NCI-H774 (cell line): ENCODE measurements around the gene KRT7.

Source experiments
- DNase-seq: peaks from one replicate; lab custom pipeline; 2025; lab: John Stamatoyannopoulos, UW

KRT7 gene

DNA sequence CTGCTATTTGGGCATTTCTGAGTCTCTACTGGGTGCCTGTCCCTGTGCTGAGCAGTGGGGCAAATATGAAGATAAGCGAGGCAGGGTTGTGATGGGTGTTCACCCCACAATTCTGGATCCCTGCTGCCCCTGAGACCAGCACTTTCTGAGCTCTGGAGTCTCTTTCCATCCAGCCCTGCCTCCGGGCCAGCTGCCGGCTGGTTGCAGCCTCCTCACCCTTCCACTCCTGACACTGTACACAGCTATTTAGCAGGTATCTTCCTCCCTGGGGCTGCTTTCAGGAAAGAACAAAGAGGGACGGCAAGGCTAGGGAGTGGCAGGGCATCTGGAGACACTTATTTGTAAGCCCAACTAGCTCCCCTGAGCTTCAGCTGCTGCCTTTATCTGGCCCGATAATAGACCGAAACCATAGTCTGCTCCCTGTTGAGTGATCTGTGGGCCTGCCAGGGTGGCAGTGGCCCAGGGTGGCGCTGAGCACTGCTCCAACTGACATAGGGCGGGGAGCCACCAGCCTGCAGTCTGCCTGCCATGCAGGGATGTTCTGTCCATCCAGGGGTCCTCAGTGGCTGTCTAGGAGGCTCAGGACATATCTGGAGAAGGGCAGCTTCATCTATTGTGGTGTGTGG is 33.6 kb upstream of the KRT7 start:
- no peak for DNase-seq

DNA sequence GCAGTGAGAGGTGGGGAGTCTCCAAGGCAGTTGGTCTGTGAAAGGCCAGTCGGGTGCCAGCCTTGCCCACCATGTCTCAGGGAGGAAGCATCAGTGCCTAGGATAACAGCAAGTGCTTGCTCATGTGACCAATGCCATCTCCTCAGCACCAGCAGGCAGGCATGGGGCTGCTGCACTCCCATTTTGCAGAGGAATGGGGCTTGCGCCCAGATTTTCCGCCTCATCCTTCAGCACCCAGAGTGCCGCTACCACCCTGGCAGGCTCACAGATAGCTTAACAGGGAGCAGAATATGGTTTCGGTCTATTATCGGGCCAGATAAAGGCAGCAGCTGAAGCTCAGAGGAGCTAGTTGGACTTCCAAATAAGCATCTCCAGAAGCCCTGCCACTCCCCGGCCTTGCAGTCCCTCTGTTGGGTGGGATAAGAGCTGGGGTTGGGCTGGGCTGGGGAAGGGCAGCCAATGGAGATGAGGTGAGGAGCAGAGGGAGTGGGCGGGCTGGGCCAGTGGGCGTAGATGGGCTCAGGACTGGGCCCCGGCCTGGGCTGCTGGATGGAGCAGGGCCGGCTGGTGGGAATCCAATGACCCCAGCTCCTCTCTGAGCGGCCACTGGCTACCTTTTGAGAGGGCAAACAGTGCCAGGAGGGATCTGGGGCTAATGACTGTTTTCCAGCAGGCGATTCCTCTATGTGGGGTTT is 32.8 kb upstream of the KRT7 start:
- no peak for DNase-seq

DNA sequence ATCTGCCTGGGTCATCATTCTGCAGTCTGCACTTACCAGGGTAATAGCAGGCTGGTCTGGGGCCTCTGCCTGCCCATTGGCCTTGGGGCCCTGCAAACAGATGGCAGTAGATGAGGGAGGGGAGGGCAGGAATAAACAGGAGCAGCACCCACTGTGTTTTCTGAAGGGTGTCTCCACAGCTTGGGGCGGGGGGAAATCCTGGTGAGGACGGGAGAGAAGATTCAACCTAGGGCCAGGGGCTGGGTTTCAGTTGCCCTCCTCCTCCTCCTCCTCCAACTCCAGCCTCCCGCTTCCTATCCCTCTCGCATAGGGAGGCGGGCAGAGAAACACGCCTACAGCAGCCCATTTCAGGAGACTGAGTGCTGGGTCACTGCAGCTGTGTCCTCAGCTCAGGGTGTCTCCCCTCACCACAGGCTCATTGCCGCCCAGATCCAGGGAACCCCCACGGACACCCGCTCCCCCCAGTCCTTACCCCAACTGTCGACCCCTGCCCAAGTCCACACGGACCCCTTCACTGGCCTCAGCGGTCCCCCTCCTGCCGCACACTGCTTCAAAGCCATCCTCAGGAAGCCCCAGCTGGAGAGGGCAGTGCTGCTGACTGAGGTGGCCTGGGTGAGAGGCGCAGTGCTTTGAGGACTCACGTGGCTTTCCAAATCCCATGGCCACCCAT is 32.1 kb upstream of the KRT7 start:
- no peak for DNase-seq

DNA sequence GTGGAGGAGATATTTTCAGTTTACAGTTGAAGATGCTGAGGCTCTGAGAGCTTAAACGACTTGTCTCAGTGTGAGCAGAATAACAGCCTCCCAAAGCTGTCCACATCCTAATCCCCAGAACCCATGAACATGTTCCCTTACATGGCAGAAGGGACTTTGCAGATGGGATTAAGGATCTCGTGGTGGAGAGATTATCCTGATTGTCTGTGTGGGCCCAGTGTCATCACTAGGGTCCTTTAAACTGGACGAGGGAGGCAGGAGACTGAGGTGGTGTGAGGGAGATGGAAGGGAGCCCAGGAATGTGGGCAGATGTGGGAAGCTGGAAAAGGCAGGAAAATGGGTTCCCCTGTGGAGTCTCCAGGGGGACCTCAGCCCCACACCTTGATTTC is 31.6 kb upstream of the KRT7 start:
- no peak for DNase-seq

DNA sequence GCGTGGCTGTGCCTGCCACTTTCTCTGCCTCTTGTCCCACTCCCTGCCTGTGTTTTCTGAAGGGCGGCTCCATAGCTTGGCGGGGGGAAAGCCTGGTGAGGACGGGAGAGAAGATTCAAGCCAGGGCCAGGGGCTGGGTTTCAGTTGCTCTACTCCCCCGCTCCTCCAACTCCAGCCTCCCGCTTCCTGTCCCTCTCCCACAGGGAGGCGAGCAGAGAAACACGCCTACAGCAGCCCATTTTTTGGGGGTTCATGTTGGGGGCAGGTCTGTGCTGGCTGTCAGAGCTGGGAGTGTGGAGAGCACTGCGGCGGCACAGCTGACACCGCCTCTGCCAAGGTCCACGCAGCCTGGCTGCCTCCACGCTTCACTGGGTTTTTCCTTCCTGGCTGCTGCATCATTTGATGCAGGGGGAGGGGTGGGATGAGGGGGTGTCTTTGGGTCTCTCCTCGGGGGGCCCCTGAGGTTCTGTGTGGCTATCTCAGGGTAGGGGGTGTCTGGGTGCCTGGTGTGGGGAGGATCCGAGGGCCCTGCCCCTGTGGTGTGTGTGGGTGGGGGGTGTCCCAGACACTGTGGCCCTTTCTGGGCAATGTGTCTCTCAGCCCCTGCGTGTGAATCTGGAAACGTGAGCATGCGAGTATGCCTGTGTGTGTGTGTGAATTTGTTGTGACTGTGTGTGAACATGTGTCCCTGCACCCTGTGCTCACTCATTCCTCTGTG is 30.5 kb upstream of the KRT7 start:
- no peak for DNase-seq

DNA sequence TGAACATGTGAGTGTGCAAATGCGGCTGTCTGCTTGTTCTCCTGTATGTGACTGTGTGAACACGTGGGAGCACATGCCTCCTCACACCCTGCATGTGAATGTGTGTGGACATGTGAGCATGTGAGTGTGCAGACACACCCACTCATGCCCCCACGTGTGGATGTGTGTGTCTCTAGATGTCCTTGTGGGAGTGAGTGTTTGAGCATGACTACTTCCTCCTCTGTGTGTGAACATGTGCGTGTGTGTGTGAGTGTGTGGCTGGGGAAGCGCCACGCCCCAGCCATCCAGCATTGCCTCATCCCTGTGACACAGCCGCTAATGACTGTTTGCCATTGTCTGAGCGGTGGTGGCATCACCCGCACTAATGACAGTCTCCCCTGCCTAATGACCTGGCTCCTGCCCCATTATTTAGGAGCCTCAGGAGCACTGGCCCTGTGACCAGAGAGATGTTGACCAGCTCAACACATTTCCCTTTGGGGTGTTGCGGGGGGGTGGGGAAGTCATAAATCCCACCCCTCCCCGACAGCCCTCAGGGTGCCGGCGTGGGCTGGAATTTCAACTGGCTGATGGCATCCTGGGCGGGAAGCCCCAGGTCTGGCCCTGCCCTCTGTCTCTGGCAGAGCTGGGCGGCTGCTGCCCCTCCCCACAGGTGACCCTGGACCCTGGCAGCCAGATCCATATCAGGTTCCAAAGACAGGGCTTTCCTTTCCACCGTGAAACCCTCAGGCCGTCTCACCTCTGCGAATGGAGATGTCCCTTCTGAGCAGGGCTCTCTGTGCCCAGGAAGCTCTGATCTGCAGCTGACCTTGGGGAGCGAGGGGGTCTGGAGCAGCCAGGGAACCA is 29.7 kb upstream of the KRT7 start:
- DNase-seq, result peak; percentile 90

DNA sequence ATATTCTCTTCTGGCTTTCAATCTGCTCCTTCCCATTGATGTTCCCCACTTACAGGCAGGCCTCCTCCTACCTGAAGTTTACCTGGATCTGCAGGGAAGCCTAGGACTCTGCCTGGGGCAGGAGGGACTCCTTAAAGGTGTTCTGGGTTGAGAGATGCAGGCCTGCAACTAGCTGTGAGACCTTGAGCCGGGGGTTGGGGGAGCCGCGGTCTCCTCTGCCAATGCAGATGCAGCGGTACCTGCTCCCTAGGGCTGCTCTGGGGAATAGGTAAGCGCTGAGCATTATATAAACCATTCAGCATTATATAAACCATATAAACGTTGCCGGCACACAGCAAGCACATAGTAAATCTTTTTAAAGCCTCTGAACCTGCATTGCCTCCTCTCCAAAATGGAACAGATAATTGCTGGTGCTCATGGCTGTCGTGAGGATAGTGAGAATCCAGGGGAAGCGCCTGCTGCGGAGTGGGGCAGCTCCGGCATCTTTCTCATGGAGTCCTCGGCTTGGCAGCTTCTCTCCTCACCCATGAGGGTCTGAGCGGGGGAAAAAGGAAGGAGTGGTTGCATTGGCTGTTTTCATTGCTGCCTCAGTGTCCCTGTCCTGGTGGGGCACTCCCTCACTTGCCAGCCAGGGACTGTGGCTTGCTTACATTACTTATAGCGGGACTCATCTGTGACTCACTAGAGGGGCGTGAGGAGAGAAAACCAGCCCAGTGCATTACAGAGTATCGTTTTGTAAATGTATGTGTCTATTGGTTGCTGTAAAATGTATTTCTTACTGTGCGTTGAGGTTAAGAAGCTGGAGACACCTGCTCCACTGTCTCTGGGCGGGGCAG is 28.7 kb upstream of the KRT7 start:
- DNase-seq, result no peak

DNA sequence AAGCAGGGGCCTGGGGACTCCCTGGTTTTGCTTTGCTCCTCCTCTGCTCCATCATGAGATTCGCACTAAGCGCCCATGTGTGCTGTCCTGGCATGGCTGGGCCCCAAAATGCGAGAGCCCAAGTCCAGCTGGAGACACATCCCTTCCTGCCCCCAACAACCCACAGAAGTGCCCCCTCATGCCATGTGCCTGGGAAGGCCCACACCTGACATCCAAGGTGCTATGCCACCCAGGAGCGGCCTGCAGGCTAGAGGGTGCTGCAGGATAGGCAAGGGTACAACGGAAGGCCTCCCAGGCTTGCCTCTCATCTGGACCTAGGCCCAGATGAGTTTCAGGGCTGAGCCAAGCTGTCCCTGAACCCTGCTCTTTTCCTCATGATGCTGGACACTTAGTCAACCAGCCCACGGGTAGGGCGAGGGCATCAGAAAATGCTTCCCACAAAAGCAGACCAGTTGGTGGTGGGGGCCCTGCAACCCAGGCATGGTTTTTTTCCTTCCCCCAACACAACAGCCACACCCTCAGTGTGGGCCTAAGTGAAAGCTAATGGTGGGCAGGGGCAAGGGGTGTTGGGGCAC is 28.0 kb upstream of the KRT7 start:
- no peak for DNase-seq

DNA sequence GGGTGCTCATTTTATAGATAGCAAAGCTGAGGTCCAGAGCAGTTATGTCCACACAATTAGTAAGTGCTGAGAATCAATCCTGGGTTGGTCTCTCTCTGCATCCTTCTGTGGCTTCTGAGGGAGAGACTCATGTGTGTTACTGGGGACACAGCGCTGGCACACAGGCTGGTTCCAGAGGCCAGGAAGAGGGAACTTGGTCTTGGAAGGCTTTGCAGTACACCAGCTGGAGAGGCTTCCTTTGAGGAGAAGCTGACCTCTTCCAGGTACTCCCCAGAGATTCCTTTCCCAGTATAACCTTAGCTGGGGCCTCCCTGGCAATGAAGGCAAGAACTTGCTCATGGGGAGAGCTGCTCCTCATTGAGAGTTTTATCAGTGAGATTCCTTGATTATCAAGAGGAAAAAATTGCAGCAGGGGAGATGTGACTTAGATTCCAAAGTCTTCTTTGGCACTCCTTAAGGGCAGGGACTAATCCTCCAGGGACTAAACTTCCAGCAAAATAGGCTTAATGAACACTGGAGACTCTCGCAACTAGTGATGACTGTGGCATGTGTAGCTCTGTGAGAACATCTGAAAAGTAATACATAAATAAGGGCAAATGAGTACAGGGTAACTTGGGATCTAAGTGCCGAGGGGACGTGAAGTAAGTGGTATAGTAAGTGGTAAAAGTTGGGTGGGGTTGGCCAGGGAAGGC is 27.3 kb upstream of the KRT7 start:
- DNase-seq, result no peak

DNA sequence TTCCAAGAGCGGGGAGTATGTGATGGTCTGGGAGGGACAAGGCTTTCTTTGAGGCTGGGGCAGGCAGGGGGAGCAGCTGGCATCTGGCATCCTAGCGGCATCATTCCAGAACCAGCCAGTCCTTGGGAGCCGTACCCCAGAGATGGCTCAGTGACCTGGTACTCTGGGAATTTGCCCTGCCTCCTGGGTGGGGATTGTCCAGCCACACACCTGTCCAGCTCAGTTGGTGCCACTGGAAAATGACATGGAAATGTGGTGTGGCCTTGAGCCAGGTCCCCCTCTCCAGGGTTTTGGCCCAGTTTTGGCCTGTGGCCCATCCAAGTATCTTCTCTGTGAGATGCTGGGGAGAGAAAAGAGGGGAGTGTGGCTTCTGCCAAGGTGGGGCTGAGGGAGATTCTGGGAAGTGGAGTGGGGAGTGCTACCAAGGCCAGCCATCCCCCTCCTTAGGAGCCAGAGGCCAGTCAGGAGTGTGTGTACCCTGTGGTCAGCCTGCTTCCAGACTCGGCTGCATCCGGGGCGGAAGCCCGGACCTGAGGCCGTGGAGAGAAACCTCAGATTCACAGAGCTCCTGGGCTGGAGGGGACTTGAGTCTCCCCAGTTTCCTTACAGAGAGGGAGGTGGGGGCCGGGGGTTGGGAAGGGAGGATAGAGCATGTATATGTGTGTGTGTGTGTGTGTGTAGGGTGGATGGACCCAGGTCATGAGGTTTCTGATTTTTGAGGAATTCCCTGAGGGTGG is 26.6 kb upstream of the KRT7 start:
- no peak for DNase-seq

DNA sequence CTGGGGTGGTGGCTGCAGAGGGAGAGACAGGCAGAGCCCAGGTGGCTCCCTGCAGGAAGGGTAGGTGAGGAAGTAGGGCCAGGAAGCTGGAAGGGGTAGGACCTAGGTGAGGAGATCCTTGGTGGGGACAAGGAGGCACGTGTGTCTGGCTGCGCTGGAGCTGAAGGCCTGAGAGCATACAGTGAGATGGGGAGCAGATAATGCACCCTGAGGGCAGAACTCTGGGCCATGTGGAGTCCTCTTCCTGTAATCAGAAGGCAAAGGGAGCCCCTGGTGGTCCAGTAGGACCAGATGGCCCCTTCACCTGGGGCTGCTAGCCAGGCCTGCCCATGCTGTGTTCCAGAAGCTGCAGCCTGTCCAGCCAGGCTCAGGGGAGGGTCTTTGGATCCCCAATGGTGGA is 25.9 kb upstream of the KRT7 start:
- no peak for DNase-seq

DNA sequence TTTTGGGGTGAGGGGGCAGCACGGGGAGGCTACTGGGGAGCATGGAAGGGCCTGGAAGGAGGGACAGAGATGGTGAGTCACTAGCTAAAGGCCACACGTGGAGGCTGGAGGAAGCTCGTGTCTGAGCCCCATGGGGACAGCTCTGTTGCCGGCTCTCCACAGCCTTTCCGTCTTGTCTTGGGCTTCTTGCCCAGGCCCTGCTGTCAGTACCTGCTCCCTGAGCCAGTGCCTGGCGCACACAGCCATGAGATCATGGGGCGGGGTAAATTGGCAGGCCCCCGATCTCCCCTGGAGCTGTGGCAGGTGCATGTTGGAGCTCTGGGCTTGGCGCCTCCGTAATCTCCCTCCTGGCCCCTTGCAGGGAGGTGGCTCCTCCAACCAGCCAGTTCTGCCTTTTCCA is 25.1 kb upstream of the KRT7 start:
- peak; percentile 72 for DNase-seq

DNA sequence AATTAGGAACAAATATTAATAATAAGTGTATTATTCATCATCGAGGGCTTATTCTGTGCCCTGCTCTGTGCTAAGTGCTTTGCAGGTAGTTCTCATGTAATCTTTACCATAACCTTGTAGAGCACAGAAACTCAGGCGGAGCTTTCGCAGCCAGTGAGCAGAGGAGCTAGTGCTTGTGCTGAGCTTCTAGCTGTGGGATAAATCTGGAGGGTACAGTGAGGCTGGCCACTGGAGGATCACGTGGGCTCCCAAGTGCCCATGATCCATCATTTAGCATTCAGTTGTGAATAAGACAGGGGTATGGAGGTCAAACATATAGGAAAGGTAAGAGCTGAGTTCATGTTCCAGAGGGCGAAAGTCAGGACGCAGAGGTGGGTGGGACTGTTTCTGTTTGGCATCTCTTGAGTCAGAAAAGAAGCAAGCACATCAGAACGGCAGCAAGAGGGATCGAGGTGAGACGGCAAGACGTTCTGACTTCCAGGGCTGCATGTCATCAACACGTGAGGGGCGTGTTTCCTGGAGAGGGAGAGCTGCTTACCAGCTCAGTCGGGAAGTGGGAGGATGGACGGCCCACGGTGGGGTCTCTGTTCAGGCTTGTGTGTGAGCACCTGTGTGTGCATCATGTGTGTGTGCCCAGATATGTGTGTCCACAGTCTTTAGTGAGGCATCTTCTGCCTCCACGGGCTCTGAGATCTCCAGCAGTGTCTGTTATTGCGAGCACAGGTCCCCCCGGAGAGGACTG is 24.4 kb upstream of the KRT7 start:
- no peak for DNase-seq

DNA sequence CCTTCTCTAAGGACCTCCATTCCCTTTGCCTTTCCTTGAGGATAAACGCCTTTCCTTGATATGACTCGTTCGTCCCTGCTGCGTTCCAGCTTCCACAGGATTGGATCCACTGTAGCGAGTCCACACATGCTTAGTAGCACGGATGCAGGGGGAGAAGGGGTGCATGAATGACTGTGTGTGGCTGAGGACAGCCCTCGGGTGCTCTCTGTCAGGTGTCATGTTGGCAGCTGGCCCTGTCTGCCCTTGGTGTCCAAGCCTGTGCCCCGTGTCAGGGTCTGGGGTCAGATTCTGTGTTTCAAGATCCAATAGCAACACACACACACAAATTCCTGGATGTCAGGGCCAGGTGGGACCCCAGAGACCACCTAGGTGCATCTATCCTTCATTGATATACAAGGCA is 23.7 kb upstream of the KRT7 start:
- DNase-seq, result no peak

DNA sequence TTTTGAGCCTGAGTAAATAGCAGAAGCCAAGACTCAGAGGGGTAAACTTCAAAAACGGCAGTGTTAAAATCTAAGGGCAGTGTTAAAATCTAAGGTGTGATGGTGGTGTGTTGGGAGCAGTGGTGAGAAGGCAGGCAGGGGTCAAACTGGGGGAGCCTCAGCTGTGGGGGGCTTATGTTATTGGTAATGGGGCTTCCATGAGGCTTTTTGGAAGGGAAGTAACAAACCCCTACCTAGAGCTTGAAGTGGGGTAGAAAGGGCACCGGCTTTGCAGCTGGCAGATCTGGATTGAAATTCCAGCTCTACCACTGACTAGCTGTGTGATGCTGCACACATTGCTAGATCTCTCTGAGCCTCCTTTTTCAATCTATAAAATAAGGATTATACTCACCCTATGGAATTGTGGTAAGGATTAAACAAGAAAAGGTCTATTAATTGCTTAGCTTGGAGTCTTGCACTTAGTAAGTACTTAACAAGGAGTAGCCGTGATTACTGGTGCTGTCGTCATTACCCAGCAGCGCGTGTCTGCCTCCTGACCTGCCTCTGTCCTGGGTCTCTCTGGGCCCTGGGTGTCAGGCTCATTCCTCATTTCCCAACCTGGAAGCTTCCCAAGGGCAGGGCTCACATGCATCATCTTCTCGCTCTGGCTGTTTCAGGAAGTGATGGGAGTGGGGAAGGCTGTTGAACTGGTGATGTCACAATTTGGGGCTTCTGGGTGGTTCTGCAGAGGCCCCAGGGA is 22.7 kb upstream of the KRT7 start:
- DNase-seq, result no peak

DNA sequence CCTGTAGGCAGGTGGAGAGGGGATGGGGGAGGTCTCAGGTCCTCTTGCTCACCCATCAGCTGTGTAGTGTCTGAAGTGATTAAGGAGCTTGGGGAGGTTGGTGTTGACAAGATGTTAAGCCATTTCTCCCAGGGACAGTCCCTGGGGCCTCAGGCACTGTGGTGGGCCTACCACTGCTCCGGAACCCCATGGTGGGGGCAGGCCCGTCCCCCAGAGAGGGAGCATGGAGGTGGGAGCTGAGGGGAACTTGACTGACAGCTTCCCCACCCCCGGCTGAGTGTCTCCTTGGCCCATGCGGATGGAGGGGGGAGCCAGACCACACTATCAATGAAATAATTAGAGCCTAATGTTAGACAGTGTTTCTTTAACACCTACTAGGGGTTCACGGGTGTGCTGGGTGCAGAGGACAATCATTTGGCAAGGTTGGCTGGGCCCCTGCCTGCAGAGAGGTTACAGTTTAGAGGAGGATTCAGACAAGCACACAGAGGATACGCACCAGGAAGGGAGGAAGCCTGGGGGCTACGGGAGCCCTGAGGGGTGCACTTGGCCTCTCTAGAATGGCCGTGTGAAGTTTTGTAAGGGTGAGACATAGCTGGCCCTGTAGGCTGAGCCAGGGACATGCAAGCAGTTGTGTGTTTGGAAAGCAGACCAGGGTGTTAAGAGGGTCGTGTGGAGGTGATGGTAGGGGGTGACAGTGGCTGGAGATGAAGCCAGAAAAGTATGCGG is 22.0 kb upstream of the KRT7 start:
- DNase-seq, result no peak
